Measurements from ENCODE around the gene CDCA7L. TPM values are rescaled to one million over a fixed set of nuclear protein-coding genes. Genes with fewer than 3 reads are reported as not detected.
"Not testable (repeated sequence)": the region's sequence is repeated elsewhere in the genome, so short reads cannot be mapped to it uniquely, and the experiment has no call there.

The CDCA7L gene
- total and polyA plus RNA-seq, 4 donors: 2.2 to 22.6 (median 5.4) TPM

GRCh38 chr7:21938463-21938862, 7.2 kb downstream of the CDCA7L start (continued):
- TF ChIP-seq HNF4G (IDR thresholded peaks at IDR 0.05) (no peak), HNF4A (conservative IDR thresholded peaks at IDR 0.05) (no peak), NR2F2 (IDR thresholded peaks at IDR 0.05) (no peak), YY1 (IDR thresholded peaks at IDR 0.05) (no peak), FOXA1 (IDR thresholded peaks at IDR 0.05) (no peak), SP1 (IDR thresholded peaks at IDR 0.05) (no peak)

- no peak overlapping the region for H3K27ac ChIP-seq (ENCODE audit: low read depth in 1 of 2, low read length in 2 of 2)
Measured at GRCh38 chr7:21934808-21935207, 10.9 kb downstream of the CDCA7L start.

DNA sequence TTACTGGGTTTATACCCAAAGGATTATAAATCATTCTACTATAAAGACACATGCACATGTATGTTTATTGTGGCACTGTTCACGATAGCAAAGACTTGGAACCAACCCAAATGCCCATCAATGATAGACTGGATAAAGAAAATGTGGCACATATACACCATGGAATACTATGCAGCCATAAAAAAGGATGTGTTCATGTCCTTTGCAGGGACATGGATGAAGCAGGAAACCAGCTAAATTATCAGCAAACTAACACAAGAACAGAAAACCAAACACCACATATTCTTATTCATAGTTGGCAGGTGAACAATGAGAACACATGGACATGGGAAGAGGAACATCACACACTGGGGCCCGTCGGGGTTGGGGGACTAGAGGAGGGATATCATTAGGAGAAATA, 12.4 kb downstream of the CDCA7L start:
- H3K27ac ChIP-seq (ENCODE audit: low read depth in 1 of 2, low read length in 2 of 2); H3K9me3 ChIP-seq (ENCODE audit: control insufficient read depth in 4 of 4, low read length in 3 of 4); H3K4me3 ChIP-seq (ENCODE audit: low read depth in 1 of 3, low read length in 3 of 3); H3K9ac ChIP-seq (ENCODE audit: low read depth in 1 of 2, low read length in 2 of 2); H3K4me1 ChIP-seq (ENCODE audit: control insufficient read depth in 4 of 4, insufficient read depth in 4 of 4, low read length in 3 of 4); H3K27me3 ChIP-seq (ENCODE audit: control insufficient read depth in 4 of 4, insufficient read depth in 4 of 4, low read length in 3 of 4); H3K36me3 ChIP-seq (ENCODE audit: control insufficient read depth in 4 of 4, insufficient read depth in 3 of 4, low read depth in 1 of 4, low read length in 3 of 4); DNase-seq (ENCODE audit: low spot score): not testable (repeated sequence)
- 82% methylated on average over 3 of the region's 3 CpGs for WGBS

More at GRCh38 chr7:21934808-21935207, 10.9 kb downstream of the CDCA7L start:
- TF ChIP-seq YY1 (IDR thresholded peaks at IDR 0.05): no peak
- no peak for TF ChIP-seq GABPA (IDR thresholded peaks at IDR 0.05 in 1 of 2, conservative IDR thresholded peaks at IDR 0.05 in 1 of 2)
- TF ChIP-seq RAD21 (IDR thresholded peaks at IDR 0.05): no peak
- TF ChIP-seq SP1 (IDR thresholded peaks at IDR 0.05): no peak
- TF ChIP-seq JUND (IDR thresholded peaks at IDR 0.05): no peak
- TF ChIP-seq ATF3 (IDR thresholded peaks at IDR 0.05): no peak
- TF ChIP-seq HNF4G (IDR thresholded peaks at IDR 0.05): no peak
- TF ChIP-seq REST (IDR thresholded peaks at IDR 0.05): no peak
- no peak for TF ChIP-seq NR2F2 (IDR thresholded peaks at IDR 0.05)
- TF ChIP-seq, protein P1, sequence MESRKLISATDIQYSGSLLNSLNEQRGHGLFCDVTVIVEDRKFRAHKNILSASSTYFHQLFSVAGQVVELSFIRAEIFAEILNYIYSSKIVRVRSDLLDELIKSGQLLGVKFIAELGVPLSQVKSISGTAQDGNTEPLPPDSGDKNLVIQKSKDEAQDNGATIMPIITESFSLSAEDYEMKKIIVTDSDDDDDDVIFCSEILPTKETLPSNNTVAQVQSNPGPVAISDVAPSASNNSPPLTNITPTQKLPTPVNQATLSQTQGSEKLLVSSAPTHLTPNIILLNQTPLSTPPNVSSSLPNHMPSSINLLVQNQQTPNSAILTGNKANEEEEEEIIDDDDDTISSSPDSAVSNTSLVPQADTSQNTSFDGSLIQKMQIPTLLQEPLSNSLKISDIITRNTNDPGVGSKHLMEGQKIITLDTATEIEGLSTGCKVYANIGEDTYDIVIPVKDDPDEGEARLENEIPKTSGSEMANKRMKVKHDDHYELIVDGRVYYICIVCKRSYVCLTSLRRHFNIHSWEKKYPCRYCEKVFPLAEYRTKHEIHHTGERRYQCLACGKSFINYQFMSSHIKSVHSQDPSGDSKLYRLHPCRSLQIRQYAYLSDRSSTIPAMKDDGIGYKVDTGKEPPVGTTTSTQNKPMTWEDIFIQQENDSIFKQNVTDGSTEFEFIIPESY (IDR thresholded peaks at IDR 0.05): no peak
- TF ChIP-seq FOXA2 (IDR thresholded peaks at IDR 0.05): no peak
- Histone ChIP-seq H3K27me3 (ENCODE audit: control insufficient read depth in 4 of 4, insufficient read depth in 4 of 4, low read length in 3 of 4) (no peaks in the 10 kb centered on the region), H3K4me1 (ENCODE audit: control insufficient read depth in 4 of 4, insufficient read depth in 4 of 4, low read length in 3 of 4) (no peaks in the 10 kb centered on the region), H3K36me3 (ENCODE audit: control insufficient read depth in 4 of 4, insufficient read depth in 3 of 4, low read depth in 1 of 4, low read length in 3 of 4) (no peaks in the 10 kb centered on the region), H3K9ac (ENCODE audit: low read depth in 1 of 2, low read length in 2 of 2) (no peak overlapping the region), H3K9me3 (ENCODE audit: control insufficient read depth in 4 of 4, low read length in 3 of 4) (no peaks in the 10 kb centered on the region), H3K4me3 (ENCODE audit: low read depth in 1 of 3, low read length in 3 of 3) (no peak overlapping the region)
- no peak for DNase-seq (ENCODE audit: low spot score)

All from liver (tissue), 9 donors.